ENCODE results near the gene PLEKHM3.
"Not testable (repeated sequence)": the region's sequence is repeated elsewhere in the genome, so short reads cannot be mapped to it uniquely, and the experiment has no call there.

Gene PLEKHM3

DNA sequence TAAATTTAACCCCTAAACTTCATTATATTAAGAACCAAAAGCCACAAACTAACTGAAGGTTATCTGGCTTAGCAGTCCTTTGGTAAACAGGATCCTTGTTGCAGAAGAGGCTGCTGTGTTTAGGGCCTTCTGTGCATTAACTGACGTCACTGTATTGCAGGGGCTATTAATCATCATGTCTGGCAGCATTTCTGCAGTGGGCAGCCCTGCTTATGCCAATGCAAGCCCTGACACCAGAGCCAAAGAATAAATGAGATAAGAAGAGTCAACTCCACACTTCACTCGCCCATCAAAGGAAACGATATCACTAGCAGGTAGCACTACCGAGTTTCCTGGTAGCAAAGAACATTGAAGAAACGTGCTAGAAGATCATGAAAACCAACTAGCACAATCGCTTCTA lies 110.6 kb downstream of the PLEKHM3 start:
- no peak for DNase-seq

DNA sequence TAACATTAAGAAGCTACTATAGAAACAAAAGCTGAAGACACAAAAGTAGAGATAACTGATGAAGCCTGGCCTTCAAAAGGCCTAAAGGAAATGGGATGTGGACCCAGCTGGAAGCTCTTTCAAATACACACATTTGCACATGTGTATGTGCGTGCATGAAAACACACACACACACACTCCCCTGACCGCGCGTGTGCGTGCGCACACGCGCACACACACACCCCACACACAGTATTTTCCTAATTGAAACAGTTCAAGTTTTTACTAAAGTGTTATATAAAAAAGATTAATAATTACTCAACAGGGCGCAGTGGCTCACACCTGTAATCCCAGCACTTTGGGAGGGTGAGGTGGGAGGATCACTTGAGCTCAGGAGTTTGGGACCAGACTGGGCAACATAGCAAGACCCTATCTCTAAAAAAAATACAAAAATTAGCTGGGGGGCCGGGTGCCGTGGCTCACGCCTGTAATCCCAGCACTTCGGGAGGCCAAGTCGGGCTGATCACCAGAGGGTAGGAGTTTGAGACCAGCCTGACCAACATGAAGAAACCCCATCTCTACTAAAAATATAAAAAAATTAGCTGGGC lies 111.5 kb downstream of the PLEKHM3 start:
- no peak for DNase-seq

DNA sequence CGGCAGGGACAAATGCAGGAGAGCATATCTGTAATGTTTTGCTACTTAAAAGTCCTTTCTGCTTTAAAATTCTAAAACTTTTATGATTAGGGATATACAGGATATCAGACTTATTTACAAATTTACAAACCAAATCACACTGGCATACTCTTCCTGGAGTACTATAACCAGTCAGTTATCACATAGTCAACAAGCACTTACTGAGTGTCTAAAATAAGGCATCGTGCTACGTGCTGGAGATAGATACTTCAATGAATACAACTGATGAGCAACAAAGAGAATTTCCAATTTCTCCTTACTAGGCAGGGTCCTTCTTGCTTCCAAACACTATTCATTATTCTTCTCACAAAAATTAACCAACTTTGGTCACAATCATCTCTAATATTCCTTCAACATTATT lies 113.5 kb downstream of the PLEKHM3 start:
- no peak for DNase-seq

DNA sequence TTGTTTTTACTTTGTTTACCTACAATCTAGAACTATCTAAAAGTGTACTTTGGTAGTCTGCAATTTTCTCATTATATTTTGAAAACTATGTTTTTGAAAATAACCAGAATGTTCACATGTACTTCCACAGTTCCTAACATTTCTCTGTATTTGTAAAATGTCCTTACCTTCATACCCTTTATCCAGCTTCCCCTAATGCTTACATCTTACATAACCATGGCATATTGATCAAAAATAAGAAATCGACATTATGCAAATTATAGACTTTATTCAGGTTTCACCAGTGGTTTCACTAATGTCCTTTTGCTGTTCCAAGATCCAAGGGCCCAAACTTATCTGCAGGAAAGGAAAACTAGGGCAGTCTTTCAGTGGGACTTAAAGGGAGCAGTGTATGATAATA lies 114.1 kb downstream of the PLEKHM3 start:
- DNase-seq = no peak

DNA sequence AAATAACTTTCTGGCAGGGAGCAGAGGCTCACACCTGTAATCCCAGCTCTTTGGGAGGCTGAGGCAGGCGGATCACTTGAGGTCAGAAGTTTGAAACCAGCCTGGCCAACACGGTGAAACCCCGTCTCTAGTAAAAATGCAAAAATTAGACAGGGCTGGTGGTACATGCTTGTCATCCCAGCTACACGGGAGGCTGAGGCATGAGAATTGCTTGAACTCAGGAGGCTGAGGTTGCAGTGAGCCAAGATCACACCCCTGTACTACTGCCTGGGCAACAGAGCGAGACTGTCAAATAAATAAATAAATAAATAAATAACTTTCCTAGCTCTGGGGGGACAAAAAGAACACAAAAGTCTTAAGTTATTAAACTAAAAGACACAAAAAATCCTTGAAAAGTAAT lies 118.8 kb downstream of the PLEKHM3 start:
- not testable (repeated sequence) for DNase-seq

DNA sequence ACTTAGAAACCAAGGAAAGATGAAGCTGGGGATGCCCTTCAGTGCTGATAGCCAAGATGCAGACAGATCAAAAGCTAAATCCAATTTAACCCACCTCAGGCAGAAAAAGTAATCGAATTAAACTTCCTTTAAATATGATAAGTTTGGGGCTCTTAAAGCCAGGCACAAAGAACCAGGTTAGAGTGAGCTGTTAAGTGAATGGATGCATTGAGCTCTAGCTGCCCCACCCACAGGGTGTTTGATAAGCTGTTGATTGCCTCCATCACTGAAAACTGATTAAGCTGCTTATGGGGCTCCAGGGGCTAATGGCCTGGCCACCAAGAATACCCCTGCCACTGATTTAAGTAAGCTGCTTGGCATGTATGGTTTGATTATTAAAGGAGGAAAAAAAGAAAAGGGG lies 119.8 kb downstream of the PLEKHM3 start:
- no peak for DNase-seq

DNA sequence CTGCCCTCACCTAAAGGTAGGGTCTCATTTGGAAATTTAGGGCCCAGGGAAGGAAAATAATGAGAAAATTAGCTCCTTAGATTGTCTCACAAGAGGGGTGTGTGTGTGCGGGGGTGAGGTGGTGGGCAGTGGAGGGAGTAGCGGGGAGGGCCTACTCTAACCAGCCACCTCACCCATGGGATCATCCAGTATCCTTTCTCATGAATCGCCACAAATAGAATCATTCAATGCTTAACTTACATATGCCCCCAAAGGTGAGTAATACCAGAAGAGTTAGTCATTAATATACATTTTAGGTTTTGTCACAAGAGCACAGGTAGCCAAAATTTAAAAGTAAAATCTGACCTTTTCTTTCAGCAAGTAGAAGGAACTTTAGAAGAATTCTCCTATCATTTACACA lies 122.1 kb downstream of the PLEKHM3 start:
- no peak for DNase-seq

DNA sequence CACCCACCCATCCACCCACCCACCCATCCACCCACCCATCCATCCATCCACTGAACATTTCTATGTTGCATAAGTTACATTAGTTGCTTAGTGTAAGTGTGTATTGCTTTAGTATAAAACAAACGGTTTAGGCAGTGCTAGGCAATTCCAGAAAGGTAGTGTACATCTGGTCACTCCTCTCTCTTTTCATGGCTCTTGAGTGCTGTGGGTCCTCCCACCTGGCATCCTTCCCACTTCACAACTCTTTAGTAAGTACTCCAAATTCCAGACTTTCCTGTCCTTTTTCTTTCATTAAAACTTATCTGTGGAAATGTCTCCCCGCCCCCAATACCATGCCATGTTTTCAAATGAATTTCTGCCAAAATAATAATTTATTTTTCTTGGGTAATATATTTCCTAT lies 122.5 kb downstream of the PLEKHM3 start:
- DNase-seq = no peak

DNA sequence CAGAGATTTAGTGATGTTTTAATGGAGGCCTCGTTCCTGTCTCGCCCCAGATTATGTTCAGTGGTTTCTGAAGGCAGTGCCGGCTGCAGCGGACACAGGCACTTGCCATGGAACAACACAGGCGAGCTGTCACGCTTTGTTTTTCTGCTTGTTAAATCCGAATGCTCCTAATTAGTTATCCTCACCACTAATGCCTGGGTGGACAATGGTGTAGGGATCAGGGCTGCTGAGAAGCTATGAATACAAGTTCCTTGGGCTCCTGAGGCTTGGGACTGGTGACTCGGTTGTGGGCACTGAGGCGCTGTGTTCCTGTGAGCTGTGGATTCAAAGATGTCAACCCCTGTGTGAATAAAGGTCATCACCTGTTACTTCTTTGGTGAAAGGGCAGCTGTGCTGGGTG lies 123.5 kb downstream of the PLEKHM3 start:
- DNase-seq = no peak

DNA sequence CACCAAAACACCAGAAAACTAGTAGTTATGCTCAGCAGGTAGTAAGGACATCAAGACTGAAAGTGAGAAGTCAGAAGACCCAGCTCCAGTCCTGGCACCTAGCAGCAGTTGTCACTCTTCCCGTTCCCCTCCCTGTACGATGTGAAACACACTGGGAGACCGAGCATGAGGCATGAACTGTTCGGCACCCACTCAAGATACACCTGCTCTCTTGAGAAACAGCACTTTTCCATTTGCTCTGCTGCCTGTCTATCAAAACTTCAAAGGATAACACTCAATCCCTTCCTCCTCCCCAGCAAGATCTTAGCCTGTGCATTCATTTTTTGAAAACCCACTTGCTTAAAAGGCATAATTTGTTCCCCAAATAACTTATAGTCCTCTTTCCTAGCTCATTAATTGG lies 123.9 kb downstream of the PLEKHM3 start:
- DNase-seq = no peak

DNA sequence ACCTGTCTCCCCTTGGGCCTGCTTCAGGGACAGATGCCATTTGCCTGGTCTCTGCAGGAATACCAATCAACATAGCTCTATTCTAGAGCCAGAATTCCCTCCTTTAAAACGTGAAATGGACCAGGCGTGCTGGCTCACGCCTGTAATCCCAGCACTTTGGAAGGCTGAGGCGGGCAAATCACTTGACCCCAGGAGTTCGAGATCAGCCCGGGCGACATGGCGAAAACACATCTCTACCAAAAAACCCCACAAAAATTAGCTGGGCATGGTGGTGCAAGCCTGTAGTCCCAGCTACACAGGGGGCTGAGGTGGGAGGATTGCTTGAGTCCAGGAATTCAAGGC lies 127.0 kb downstream of the PLEKHM3 start:
- no peak for DNase-seq

DNA sequence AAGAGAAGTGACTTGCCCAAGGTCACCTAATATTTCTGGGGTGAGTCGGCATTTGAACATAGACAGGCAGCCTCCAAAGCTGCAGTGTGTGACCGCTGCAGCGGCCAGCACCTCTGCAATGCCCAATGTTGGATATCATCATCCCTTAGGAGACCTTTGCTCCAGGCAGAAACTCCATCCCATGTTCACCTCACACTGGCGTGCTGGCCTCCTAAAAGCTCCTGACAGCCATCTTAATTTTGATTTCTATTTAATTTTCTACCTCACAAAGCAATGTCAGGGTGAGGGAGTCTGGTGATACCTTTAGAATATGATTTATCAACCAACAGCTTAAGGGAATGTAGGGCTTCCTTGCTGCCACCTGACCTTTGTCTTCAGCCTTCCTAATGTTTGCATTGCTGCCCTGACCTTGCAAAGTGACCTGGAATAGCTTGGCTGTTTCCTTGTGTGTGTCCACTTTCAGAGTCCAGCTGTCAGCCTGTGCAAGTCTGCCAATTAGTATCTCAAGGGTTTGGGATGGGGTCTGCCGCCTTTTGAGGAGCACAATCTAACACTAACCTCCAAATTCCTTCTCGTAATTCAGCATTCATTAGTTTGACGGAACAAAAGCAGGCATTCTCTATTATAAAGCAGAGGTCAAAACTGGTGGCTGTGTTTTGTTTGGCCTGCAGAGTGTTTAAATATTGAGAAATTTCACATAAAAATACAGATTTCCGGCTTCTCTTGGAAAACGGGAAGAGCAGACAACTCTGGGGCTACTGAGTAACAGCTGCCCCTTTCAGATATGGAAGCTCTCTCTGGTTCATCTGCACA lies 127.6 kb downstream of the PLEKHM3 start:
- no peak for DNase-seq

DNA sequence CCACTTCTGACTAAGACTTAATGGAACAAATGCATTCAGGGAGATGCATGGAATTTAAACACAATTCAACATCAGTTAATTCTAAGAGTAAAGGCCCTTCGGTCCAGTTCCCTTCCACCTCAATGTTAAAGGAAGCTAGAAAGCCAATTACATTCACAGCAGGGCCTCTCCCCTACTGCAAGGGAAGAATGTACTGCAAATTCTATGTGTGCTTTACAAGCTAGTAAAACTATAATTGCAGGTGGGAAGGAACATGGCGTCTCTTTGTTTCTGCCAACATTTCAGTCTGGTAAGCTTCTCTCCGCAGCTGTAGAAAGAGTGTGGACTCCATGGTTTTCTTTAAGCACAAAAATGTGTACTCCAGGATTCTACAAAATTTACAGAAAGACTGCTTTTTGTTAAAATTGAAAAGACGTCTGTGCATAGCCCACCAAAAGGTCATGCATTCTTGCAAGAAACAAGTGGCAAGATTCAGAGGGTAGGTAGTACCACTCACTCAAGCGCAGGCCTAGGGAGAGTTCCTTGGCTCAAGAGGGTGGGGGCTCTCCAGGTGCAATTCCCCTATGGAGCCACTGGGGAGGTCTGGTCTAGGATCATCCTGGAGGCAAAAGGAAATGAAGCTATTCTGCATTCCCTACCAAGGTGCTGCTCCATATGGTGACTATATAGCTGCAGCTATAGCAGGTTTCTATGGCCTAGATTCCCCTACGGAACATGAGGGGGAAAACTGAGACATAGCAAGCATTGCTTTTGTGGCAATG lies 128.6 kb downstream of the PLEKHM3 start:
- DNase-seq = no peak

DNA sequence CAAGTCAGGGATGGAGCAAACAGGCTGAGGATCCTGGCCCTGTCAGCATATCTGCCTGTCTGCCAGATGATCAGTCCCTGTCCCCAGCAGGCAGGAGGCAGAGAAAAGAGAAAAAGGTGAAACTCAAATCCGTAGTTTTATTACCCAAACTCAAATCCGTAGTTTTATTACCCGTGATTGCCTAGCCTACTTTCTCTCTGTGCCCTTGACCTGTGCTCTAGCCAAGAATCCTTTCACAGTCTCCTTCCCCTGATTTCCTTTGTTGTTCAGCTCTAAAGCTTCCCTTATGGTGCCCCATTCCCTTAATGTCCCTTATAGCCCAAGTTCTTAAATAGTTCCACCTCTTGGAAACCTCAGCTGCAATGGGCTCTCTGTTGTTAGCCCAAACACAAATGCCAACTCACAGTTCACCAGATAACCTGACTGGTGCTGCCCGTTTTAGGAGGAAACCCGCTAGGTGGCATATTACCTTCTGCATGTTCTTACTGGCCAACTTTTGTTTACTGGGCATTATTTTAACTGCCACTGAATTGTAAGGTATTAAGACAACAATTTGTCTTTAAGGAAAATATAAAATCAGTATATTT lies 130.0 kb downstream of the PLEKHM3 start:
- DNase-seq = no peak

DNA sequence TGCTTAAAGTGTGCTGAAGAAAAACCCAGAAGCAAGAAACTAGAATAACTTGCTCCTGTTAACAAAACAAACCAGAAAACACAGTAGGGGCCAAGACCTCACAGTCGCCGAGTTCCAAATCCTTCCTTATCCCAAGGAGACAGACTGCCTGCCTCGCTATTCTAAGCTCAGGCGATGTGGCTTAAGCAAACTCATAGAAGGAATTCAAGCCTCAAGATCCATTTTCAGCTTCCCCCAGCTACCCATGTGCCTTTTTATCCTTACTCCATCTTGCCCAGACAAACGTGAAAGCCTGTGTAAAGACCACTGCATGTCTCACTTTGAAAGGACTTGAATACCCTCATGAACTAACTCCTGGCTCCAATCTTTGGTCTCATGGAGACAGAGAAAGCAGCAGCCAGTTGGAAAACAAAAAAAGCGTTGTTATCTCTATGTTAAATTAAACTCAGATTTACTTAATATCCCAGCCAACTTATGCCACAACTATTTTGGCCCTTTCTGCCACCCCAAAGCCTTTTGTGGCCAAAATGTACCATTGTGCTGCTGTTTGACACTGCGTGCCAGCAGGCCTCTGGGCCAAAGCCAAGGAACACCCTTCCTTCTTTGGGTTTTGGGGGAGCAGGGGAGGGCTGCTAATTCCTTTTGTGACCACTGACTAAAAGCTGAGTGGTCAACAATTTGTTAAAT lies 132.5 kb downstream of the PLEKHM3 start:
- DNase-seq = no peak

DNA sequence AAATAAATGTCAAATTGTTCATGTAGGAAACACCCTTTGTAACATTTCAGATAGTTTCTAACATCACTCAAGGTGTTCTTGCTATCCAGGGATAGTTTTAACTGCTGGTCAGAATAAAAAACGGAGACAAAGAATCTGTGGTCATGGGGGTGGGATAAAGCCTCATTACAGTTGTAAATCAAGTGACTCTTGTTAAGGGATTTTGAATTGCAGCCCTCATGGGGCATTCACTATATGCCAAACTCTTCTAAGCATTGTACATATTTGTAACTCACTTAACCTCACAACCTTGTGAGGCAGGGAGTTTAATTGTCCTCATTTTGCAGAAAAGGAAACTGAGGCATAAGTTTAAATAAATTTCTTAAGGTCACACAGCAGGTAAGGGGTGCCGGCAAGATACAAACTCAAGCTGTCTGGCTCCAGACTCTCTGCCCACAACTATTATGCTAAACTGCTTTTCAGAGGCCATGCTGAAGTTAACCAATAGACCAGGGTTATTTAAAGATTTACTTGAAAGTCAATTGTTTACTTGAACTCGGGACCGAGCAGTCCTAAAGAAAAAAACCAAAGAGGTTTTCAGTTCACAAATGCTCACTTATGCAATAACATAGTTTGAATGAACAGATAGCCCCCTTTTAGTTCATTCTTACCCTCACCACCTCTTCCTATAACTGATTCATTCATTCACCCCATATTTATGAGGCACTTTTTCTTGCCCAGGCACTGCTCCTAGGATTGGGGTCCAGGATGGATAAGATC lies 134.1 kb downstream of the PLEKHM3 start:
- no peak for DNase-seq

DNA sequence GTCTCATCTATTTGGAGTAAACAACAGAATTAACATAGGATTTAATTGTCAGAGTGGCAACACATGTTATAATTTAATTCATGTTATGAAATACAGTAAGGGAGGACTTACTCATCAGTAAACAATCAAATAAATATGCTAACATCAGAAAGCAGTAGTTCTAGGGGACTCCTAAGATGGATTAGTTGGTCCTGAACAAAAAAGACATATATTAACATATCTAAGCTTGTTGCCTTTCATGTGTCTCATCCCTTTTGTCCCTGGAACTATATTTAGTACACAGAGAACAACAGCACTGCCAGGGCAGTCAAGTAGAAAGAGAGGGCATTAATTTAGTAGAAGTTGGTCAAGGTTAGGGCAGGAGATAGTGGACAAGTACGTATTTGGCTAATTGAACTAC lies 137.8 kb downstream of the PLEKHM3 start:
- no peak for DNase-seq

DNA sequence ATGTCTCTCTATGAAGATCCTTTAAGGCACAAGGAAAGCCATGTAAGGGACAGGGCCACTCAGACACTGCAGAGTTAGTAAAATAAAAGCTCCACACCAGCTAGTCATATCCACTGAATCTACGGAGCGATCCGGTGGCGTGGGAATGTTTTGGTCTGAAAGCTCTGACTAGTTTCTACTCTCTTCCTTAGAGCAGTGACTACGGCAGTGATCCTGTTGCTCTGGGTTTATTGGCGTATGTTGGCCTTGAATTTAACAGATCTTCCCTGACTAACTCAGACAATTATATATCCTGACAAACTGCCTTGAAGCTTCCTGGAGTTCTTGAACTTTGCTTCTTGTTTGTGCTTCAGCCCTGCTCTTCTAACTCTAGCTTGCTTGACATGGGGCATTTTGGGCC lies 140.3 kb downstream of the PLEKHM3 start:
- DNase-seq = no peak

DNA sequence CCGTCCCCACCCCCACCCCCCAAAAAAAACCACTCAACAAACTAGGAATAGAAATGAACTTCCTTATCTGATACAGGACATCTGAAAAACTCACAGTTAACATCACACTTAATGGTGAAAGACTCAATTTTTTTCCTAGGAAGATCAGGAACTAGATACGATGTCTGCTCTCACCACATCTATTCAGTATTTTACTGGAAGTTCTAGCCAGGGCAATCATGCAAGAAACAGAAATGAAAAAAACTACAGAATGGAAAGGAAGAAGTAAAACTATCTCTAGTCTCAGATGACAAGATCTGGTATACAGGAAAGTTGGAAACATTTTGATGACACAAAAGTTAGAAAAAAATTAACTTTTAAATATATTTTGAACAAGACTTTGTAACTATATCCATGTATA lies 141.2 kb downstream of the PLEKHM3 start:
- no peak for DNase-seq

DNA sequence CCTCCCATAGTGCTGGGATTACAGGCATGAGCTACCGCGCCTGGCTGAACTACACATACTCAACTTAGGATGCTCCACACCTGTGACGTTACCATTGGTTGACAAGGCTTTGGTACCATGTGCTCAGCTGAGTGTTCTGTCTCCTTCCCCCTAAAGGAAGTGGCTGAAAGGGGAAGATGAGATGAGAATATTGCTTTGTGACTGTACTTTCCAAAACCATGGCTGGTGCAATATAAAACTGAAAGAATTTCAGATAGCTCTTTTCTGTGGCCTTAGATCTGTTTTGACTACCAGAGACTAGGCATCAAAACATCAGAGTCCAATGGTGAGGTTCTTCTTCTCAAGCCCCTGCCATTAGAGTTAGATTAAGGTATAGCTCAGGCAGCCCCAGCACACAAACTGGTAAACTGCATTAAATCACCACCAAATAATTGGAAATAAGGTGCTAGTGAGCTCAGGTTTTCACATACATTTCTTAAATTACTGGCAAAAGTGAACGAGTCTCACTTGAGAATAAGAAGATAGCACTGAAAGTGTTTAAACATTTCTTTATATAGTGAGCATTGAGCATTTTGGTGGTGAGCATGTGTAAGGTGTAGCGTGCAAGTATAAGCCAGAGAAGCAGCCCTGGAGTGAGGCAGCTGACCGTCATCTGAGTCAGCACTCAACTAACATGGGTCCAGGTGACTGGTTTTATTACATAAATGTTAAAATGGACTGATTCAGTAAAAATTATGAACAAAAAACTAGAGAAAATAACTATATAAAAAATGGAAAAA lies 142.1 kb downstream of the PLEKHM3 start:
- no peak for DNase-seq

DNA sequence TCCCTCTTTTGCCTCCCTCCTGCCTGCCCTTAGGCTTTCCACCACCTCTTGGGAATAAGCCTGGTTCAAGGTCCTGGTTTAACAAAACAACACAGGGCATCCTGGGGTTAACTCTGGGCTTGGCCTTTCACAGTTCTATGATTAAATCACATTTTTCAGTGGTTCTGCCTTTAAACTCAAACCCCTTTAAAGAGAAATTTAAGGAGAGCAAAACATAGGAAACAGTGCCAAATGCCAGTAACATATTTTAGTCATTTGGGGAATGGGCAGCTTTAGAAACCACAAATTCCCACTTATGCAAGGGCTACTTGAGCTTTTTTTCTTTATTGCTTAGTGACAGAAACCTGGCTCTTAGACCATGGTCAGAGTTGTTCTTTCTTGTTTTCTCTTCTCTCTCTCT lies 143.4 kb downstream of the PLEKHM3 start:
- no peak for DNase-seq

DNA sequence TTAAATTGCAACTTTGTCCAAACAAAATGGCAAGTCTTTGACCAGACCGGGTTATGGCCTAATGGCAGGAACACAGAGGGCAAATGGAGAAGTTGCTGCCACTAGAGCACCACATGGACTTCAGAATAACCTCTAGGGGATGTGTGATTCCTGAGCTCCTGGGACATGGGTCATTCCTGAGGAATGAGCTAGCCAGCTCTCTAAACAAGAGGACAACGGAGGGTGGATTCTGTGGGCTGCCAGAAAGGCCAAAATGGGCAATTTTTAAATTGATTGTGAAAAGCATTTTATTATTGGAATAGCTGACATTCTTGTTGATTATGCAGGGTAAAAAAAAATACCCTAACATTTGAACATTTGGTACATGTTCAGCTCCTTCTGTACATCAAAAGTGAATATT lies 145.8 kb downstream of the PLEKHM3 start:
- DNase-seq = no peak

Measured in stimulated activated CD4-positive, alpha-beta T cell treated with anti-CD3 and anti-CD28 coated beads, Interleukin-2, amount 100 ng/mL, for 48 hours (primary cell).